ENCODE measurements around the gene ADGRD2. TPM values are rescaled to one million over a fixed set of nuclear protein-coding genes. Genes with fewer than 3 reads are reported as not detected.

Gene ADGRD2
- polyA plus RNA-seq, 1 donor (not counting 4 experiments of a cell fraction or from before 2014, with no cell fraction given): not detected

DNA sequence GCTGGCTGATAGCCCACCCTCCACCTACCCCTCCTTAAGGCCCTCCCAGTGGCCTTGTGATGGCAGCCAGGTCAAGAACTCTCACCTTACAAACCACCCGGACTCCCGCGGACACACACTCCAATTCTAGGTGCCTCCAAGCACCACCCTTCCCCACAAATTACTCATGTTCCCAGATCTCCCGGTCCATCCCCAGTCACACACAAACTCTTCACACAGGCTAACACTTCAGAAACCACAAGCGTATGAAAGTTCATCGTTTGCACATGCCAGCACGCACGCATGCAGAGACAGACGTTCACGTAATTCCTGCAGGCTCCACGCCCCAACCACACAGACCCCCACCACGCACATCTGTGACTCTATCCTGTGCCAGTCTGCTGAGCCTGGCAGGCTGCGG, 39.0 kb downstream of the ADGRD2 start:
- Histone ChIP-seq H2AFZ (ENCODE audit: control insufficient read depth, low read length) (no peak overlapping the region), H3K4me2 (ENCODE audit: control insufficient read depth, extremely low read depth, insufficient read depth, low read depth, low read length) (no peak overlapping the region), H3K4me3 (ENCODE audit: control insufficient read depth in 2 of 3, extremely low read depth in 1 of 3, insufficient read depth in 2 of 3, low read depth in 1 of 3, low read length in 3 of 3) (no peak overlapping the region), H3K27me3 (ENCODE audit: control insufficient read depth, extremely low read depth, insufficient read depth, low read length) (peaks cover 36% of the 10 kb centered on the region), H3K79me2 (ENCODE audit: control insufficient read depth, insufficient read depth, low read length) (no peaks in the 10 kb centered on the region), H4K20me1 (ENCODE audit: control insufficient read depth, extremely low read depth, insufficient read depth, low read length) (no peaks in the 10 kb centered on the region), H3K9ac (ENCODE audit: control insufficient read depth, extremely low read depth, insufficient read depth, low read length) (no peak overlapping the region), H3K27ac (ENCODE audit: control insufficient read depth, insufficient read depth, low read length) (no peak overlapping the region), H3K4me1 (ENCODE audit: control insufficient read depth, extremely low read depth, insufficient read depth, low read length) (no peaks in the 10 kb centered on the region), H3K9me3 (ENCODE audit: control insufficient read depth, low read depth, low read length) (no peaks in the 10 kb centered on the region), H3K36me3 (ENCODE audit: control insufficient read depth in 2 of 2, extremely low read depth in 1 of 2, insufficient read depth in 2 of 2, low read length in 2 of 2) (no peaks in the 10 kb centered on the region), H3K9me1 (ENCODE audit: control insufficient read depth, extremely low read depth, insufficient read depth, low read length) (no peaks in the 10 kb centered on the region)
- dilution Hi-C loops (cut with MboI; ENCODE audit: extremely low pct_ligation_motif_present, low sequenced_read_pairs): no loop called here
- no peak for FAIRE-seq
- TF ChIP-seq, protein P1, sequence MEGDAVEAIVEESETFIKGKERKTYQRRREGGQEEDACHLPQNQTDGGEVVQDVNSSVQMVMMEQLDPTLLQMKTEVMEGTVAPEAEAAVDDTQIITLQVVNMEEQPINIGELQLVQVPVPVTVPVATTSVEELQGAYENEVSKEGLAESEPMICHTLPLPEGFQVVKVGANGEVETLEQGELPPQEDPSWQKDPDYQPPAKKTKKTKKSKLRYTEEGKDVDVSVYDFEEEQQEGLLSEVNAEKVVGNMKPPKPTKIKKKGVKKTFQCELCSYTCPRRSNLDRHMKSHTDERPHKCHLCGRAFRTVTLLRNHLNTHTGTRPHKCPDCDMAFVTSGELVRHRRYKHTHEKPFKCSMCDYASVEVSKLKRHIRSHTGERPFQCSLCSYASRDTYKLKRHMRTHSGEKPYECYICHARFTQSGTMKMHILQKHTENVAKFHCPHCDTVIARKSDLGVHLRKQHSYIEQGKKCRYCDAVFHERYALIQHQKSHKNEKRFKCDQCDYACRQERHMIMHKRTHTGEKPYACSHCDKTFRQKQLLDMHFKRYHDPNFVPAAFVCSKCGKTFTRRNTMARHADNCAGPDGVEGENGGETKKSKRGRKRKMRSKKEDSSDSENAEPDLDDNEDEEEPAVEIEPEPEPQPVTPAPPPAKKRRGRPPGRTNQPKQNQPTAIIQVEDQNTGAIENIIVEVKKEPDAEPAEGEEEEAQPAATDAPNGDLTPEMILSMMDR (optimal IDR thresholded peaks at IDR 0.05 in 1 of 3, IDR thresholded peaks at IDR 0.05 in 1 of 3, conservative IDR thresholded peaks at IDR 0.05 in 1 of 3; ENCODE audit: extremely low read depth in 1 of 3, insufficient read depth in 2 of 3, low read length in 3 of 3): no peak
- TF ChIP-seq EZH2 (IDR thresholded peaks at IDR 0.05; ENCODE audit: low read length): no peak
- no peak for DNase-seq (ENCODE audit: low read depth, low spot score)

DNA sequence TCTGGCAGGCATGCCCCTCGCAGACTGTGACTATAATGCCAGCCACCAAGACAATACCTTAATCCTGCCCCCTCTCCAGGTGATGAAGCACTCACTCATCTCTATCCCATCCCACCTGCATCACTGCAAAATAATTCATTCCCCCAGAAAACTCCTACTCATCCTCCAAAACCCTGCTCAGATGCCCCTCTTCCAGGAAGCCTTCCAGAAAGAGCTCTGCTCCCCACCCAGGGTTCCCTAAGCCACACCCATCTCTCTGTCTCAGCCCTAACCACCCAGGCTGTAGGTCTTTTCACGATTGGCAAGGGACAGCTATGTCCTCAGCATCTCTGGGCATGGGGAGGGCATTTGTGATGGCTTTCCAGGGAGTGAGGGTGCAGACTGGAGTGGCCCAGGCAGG, 39.8 kb downstream of the ADGRD2 start:
- H3K9ac ChIP-seq (ENCODE audit: control insufficient read depth, extremely low read depth, insufficient read depth, low read length): no peak overlapping the region
- H2AFZ ChIP-seq (ENCODE audit: control insufficient read depth, low read length): no peak overlapping the region
- TF ChIP-seq EZH2 (IDR thresholded peaks at IDR 0.05; ENCODE audit: low read length): no peak
- TF ChIP-seq, protein P1 (optimal IDR thresholded peaks at IDR 0.05 in 1 of 3, IDR thresholded peaks at IDR 0.05 in 1 of 3, conservative IDR thresholded peaks at IDR 0.05 in 1 of 3; ENCODE audit: extremely low read depth in 1 of 3, insufficient read depth in 2 of 3, low read length in 3 of 3): no peak
- dilution Hi-C loops (cut with MboI; ENCODE audit: extremely low pct_ligation_motif_present, low sequenced_read_pairs): no loop called here
- H3K36me3 ChIP-seq (ENCODE audit: control insufficient read depth in 2 of 2, extremely low read depth in 1 of 2, insufficient read depth in 2 of 2, low read length in 2 of 2): no peaks in the 10 kb centered on the region
- H3K79me2 ChIP-seq (ENCODE audit: control insufficient read depth, insufficient read depth, low read length): no peaks in the 10 kb centered on the region
- H3K27ac ChIP-seq (ENCODE audit: control insufficient read depth, insufficient read depth, low read length): no peak overlapping the region
- no peaks in the 10 kb centered on the region for H3K4me1 ChIP-seq (ENCODE audit: control insufficient read depth, extremely low read depth, insufficient read depth, low read length)
- no peak overlapping the region for H3K4me2 ChIP-seq (ENCODE audit: control insufficient read depth, extremely low read depth, insufficient read depth, low read depth, low read length)
- no peak for DNase-seq (ENCODE audit: low read depth, low spot score)
- H3K9me1 ChIP-seq (ENCODE audit: control insufficient read depth, extremely low read depth, insufficient read depth, low read length): no peaks in the 10 kb centered on the region
- FAIRE-seq: no peak
- no peaks in the 10 kb centered on the region for H4K20me1 ChIP-seq (ENCODE audit: control insufficient read depth, extremely low read depth, insufficient read depth, low read length)
- peaks cover 40% of the 10 kb centered on the region for H3K27me3 ChIP-seq (ENCODE audit: control insufficient read depth, extremely low read depth, insufficient read depth, low read length)
- no peak overlapping the region for H3K4me3 ChIP-seq (ENCODE audit: control insufficient read depth in 2 of 3, extremely low read depth in 1 of 3, insufficient read depth in 2 of 3, low read depth in 1 of 3, low read length in 3 of 3)
- no peaks in the 10 kb centered on the region for H3K9me3 ChIP-seq (ENCODE audit: control insufficient read depth, low read depth, low read length)

All from keratinocyte (primary cell).